ENCODE data around the gene SEPSECS. TPM values are rescaled to one million over a fixed set of nuclear protein-coding genes. Genes with fewer than 3 reads are reported as not detected.

The SEPSECS gene
- total and polyA plus RNA-seq, 9 of the 15 experiments (the other 6 are each of a cell fraction or from before 2014, with no cell fraction given): 3.9 to 17.2 (median 7.9) TPM

DNA sequence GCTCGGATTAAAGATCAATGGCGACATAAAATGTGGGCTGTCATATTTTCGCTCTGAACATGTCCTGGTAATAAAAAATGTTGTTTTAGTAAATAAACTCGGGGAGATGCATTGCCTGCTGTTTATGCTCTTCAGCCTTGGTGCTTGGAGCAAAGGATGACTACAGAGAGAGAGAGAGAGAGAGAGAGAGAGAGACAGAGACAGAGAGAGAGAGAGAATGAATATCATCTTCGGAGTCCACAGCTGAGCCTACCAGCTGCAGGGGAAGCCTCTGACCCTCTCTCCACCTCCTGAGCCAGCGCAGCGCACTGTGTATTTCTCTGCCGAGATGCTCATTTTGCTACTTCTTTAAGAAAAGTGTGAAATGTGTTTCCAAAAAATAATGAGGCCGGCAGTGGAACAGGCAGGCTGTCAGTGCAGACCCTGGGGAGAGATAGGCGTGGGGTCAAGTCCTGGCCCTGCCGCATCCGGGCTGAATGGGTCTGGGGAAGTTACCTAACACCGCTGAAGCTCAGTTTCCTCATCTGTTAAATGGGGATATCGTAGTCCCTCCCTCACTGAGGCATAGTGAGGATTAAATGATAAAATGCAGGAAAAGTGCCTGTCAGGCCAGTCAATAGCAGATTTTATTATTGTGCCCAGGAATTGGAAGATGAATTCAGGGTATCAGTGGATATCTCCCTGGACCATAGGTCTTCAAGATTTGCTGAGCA lies 71.0 kb downstream of the SEPSECS start:
- no TSS peak for BruUV-seq (replicated peaks)
- peak; percentile 55 to 81; a peak in 3 of 4 replicates for TF ChIP-seq KDM1A (IDR thresholded peaks at IDR 0.05)
- TF ChIP-seq XRCC4 (IDR thresholded peaks at IDR 0.05; ENCODE audit: extremely low read depth, insufficient read depth, insufficient read length): no peak
- TF ChIP-seq, protein P1, sequence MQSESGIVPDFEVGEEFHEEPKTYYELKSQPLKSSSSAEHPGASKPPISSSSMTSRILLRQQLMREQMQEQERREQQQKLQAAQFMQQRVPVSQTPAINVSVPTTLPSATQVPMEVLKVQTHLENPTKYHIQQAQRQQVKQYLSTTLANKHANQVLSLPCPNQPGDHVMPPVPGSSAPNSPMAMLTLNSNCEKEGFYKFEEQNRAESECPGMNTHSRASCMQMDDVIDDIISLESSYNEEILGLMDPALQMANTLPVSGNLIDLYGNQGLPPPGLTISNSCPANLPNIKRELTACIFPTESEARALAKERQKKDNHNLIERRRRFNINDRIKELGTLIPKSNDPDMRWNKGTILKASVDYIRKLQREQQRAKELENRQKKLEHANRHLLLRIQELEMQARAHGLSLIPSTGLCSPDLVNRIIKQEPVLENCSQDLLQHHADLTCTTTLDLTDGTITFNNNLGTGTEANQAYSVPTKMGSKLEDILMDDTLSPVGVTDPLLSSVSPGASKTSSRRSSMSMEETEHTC (IDR thresholded peaks at IDR 0.05): no peak
- TF ChIP-seq BCOR (IDR thresholded peaks at IDR 0.05): peak; percentile 89
- TF ChIP-seq, protein P2, sequence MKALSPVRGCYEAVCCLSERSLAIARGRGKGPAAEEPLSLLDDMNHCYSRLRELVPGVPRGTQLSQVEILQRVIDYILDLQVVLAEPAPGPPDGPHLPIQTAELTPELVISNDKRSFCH (CRISPR knock-in tag; IDR thresholded peaks at IDR 0.05): no peak
- TF ChIP-seq, protein P2 (tag; IDR thresholded peaks at IDR 0.05): no peak
- no peak for TF ChIP-seq SRSF9 (IDR thresholded peaks at IDR 0.05; ENCODE audit: borderline replicate concordance, low read depth, low read length)
- no peak for TF ChIP-seq LARP7 (IDR thresholded peaks at IDR 0.05)
- TF ChIP-seq CBFA2T3 (IDR thresholded peaks at IDR 0.05): no peak
- no peak for TF ChIP-seq PTTG1 (tag; IDR thresholded peaks at IDR 0.05; ENCODE audit: low read depth)
- no peak for TF ChIP-seq NFYB (IDR thresholded peaks at IDR 0.05; ENCODE audit: extremely low read depth, insufficient read length)
- TF ChIP-seq ZNF143 (CRISPR knock-in tag; IDR thresholded peaks at IDR 0.05): no peak
- TF ChIP-seq RBM25 (IDR thresholded peaks at IDR 0.05; ENCODE audit: low read depth, low read length, severe bottlenecking): peak; percentile 94
- no peak for TF ChIP-seq NCOA1 (IDR thresholded peaks at IDR 0.05; ENCODE audit: low read depth)
- TF ChIP-seq ZNF24 (IDR thresholded peaks at IDR 0.05): no peak
- no peak for TF ChIP-seq ZNF347 (CRISPR knock-in tag; IDR thresholded peaks at IDR 0.05; ENCODE audit: low read depth)
- no peak for TF ChIP-seq ZNF197 (CRISPR knock-in tag; IDR thresholded peaks at IDR 0.05; ENCODE audit: low read depth)
- TF ChIP-seq, protein P3, sequence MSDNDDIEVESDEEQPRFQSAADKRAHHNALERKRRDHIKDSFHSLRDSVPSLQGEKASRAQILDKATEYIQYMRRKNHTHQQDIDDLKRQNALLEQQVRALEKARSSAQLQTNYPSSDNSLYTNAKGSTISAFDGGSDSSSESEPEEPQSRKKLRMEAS (CRISPR knock-in tag; IDR thresholded peaks at IDR 0.05): no peak
- no peak for TF ChIP-seq HDAC2 (IDR thresholded peaks at IDR 0.05)
- no peak for TF ChIP-seq ZNF830 (CRISPR knock-in tag; IDR thresholded peaks at IDR 0.05)
- TF ChIP-seq NCOR1 (IDR thresholded peaks at IDR 0.05): no peak

More for the DNA sequence above, 71.0 kb downstream of the SEPSECS start:
- FAIRE-seq (no peak), ATAC-seq (peak; percentile 32; the same call in 2 of the 3 replicates), DNase-seq (ENCODE audit: extremely low read depth in 1 of 4, low spot score in 3 of 4) (peak in 3 of 4 experiments; percentile 25 to 45 (median 36))
- H3K27ac ChIP-seq (ENCODE audit: extremely low read depth, low read depth, low read length): no peak overlapping the region
- in situ Hi-C loops (cut with MboI): no loop called here
- H3K9me1 ChIP-seq (ENCODE audit: control insufficient read depth, insufficient read depth, low read length): no peaks in the 10 kb centered on the region
- intact Hi-C loops (cut with micrococcal nuclease): no loop called here
- peaks cover 10% of the 10 kb centered on the region; the same call in 1 of the 2 replicates for H4K20me1 ChIP-seq (replicated peaks; ENCODE audit: control insufficient read depth, insufficient read depth, low read length)
- no peaks in the 10 kb centered on the region for H3K36me3 ChIP-seq (ENCODE audit: control insufficient read depth, insufficient read depth, low read length)
- H3K27me3 ChIP-seq (ENCODE audit: control insufficient read depth in 2 of 2, insufficient read depth in 2 of 2, low read length in 2 of 2): peaks cover 17 to 57% of the 10 kb centered on the region in 2 experiments; a peak in 3 of 5 replicates
- H3K4me3 ChIP-seq: peak overlapping the region; percentile 29; the same call in 1 of the 2 replicates
- H2AFZ ChIP-seq (ENCODE audit: low read depth, low read length): peak overlapping the region; percentile 36
- peaks cover 4% of the 10 kb centered on the region for H3K9me3 ChIP-seq (replicated peaks; ENCODE audit: control insufficient read depth, insufficient read depth, low read depth, low read length)
- H3K4me1 ChIP-seq (replicated peaks in 1 of 2; ENCODE audit: control insufficient read depth in 2 of 2, insufficient read depth in 2 of 2, low read length in 2 of 2): peaks cover 14 to 19% of the 10 kb centered on the region in 2 experiments
- WGBS (ENCODE audit: insufficient coverage, low coverage, missing lambda C conversion rate): 1% methylated on average over 14 of the region's 14 CpGs
- peak overlapping the region in 1 of 2 experiments; percentile 27; a peak in 1 of 4 replicates for H3K9ac ChIP-seq (ENCODE audit: insufficient read depth in 1 of 2, low read depth in 2 of 2, low read length in 2 of 2)
- H3K4me2 ChIP-seq (ENCODE audit: insufficient read depth, low read length): peak overlapping the region; percentile 63
- POLR2A ChIA-PET: no interaction called here
- no peaks in the 10 kb centered on the region for H3K79me2 ChIP-seq (ENCODE audit: control insufficient read depth, insufficient read depth, low read length)
- CTCF ChIA-PET (ENCODE audit: low intra/inter-chr PET ratio): no interaction called here
